Neuronal stem cell (in vitro differentiated cells): ENCODE data around the gene BMP8B.

ENCODE experiments used
- DNase-seq: peaks from one replicate; pipeline ENCODE4 v3.0.0-alpha.2; 2013; ENCODE audit warnings: low spot score
- H2AFZ ChIP-seq: one replicate; pipeline ENCODE4 v1.6.1; 2013; ENCODE audit warnings: mild to moderate bottlenecking, low read length, inconsistent platforms
- H2AK5ac ChIP-seq: 2 replicates; pipeline ENCODE4 v1.6.1; 2013; ENCODE audit warnings: low read depth, mild to moderate bottlenecking, inconsistent platforms, low read length, moderate library complexity, mixed read lengths
- H2BK120ac ChIP-seq: 2 replicates; pipeline ENCODE4 v1.6.1; 2013; ENCODE audit warnings: low read depth, mild to moderate bottlenecking, inconsistent platforms, low read length, moderate library complexity, mixed read lengths
- H2BK12ac ChIP-seq: one replicate; pipeline ENCODE4 v1.6.1; 2013; ENCODE audit warnings: low read length, inconsistent platforms
- H2BK15ac ChIP-seq: 2 replicates; pipeline ENCODE4 v1.6.1; 2013; ENCODE audit warnings: mild to moderate bottlenecking, low read length, inconsistent platforms, mixed read lengths
- H2BK5ac ChIP-seq: one replicate; pipeline ENCODE4 v1.6.1; 2013; ENCODE audit warnings: inconsistent platforms, mild to moderate bottlenecking, low read length, moderate library complexity
- H3K14ac ChIP-seq: one replicate; pipeline ENCODE4 v1.6.1; 2013; ENCODE audit warnings: low read length, inconsistent platforms
- H3K18ac ChIP-seq: 2 replicates; pipeline ENCODE4 v1.6.1; 2013; ENCODE audit warnings: low read length, inconsistent platforms
- H3K23ac ChIP-seq: 2 replicates; pipeline ENCODE4 v1.6.1; 2013; ENCODE audit warnings: low read depth, mild to moderate bottlenecking, mixed read lengths, low read length, inconsistent platforms; ENCODE audit not compliant: poor library complexity
- H3K27ac ChIP-seq: replicated peaks from 3 replicates; pipeline ENCODE4 v1.5.1; 2013; ENCODE audit warnings: low read length, inconsistent platforms
- H3K27me3 ChIP-seq, 3 experiments: 2 replicates each; pipeline ENCODE4 v1.6.1; 2013; ENCODE audit warnings: low read length in 3 of 3, mild to moderate bottlenecking in 2 of 3, inconsistent platforms in 1 of 3, low read depth in 1 of 3, mixed read lengths in 1 of 3, moderate library complexity in 1 of 3; ENCODE audit not compliant: control insufficient read depth in 3 of 3, insufficient read depth in 3 of 3
- H3K36me3 ChIP-seq, 2 donors: replicated peaks in 1 of 2; 2 replicates each; pipeline ENCODE4 v1.6.1; 2013; ENCODE audit warnings: low read length in 2 of 2; ENCODE audit not compliant: control insufficient read depth in 2 of 2, insufficient read depth in 2 of 2
- H3K4ac ChIP-seq: 2 replicates; pipeline ENCODE4 v1.6.1; 2013; ENCODE audit warnings: inconsistent platforms, mild to moderate bottlenecking, low read length, moderate library complexity
- H3K4me1 ChIP-seq, 2 donors: 1 replicate in 1 of 2; 2 replicates in 1 of 2; pipeline ENCODE4 v1.6.1; 2013; ENCODE audit warnings: low read length in 2 of 2, low read depth in 1 of 2; ENCODE audit not compliant: control insufficient read depth in 2 of 2, insufficient read depth in 1 of 2
- H3K4me2 ChIP-seq: one replicate; pipeline ENCODE4 v1.6.1; 2013; ENCODE audit warnings: mild to moderate bottlenecking, low read length, inconsistent platforms; ENCODE audit not compliant: insufficient read depth, poor library complexity, severe bottlenecking
- H3K4me3 ChIP-seq, 2 donors: 2 replicates each; pipeline ENCODE4 v1.5.1; 2013; ENCODE audit warnings: low read length in 2 of 2, mild to moderate bottlenecking in 2 of 2, inconsistent platforms in 1 of 2, moderate library complexity in 1 of 2
- H3K79me1 ChIP-seq: one replicate; pipeline ENCODE4 v1.6.1; 2013; ENCODE audit warnings: low read depth, mild to moderate bottlenecking, inconsistent platforms, low read length, moderate library complexity
- H3K9ac ChIP-seq: one replicate; pipeline ENCODE4 v1.6.1; 2013; ENCODE audit warnings: mild to moderate bottlenecking, low read depth, low read length, inconsistent platforms; ENCODE audit not compliant: poor library complexity
- H3K9me3 ChIP-seq, 2 donors: replicated peaks in 1 of 2; 2 replicates each; pipeline versions ENCODE3 to v1.6.1; 2013; ENCODE audit warnings: low read length in 2 of 2, mild to moderate bottlenecking in 2 of 2, inconsistent platforms in 1 of 2, low read depth in 1 of 2, mixed read lengths in 1 of 2, moderate library complexity in 1 of 2; ENCODE audit not compliant: control insufficient read depth in 2 of 2, insufficient read depth in 1 of 2
- H4K8ac ChIP-seq: one replicate; pipeline ENCODE4 v1.6.1; 2013; ENCODE audit warnings: low read depth, mild to moderate bottlenecking, inconsistent platforms, low read length, moderate library complexity
- H4K91ac ChIP-seq: one replicate; pipeline ENCODE4 v1.6.1; 2013; ENCODE audit warnings: low read length, low read depth, mild to moderate bottlenecking, inconsistent platforms; ENCODE audit not compliant: poor library complexity
- WGBS, 2 donors: extraction: QIAGEN DNeasy Blood & Tissue Kit; methylation state at CpG; one replicate each; pipeline ENCODE4 v1.1.7; 2013; ENCODE audit warnings: missing lambda C conversion rate in 2 of 2, mixed read lengths in 1 of 2; ENCODE audit not compliant: insufficient read length in 2 of 2, insufficient replicate concordance in 1 of 2; ENCODE audit errors: extremely low coverage in 2 of 2; 5-methylcytosine and 5-hydroxymethylcytosine counted together

BMP8B gene

GRCh38 chr1:39720094-39720999, 68.3 kb downstream of the BMP8B start:
- Histone ChIP-seq H4K91ac (no peak overlapping the region), H3K4me1 (peaks cover 0 to 2% of the 10 kb centered on the region in 2 donors), H4K8ac (no peak overlapping the region), H2BK12ac (no peak overlapping the region), H3K9me3 (no peaks in the 10 kb centered on the region), H3K4ac (no peak overlapping the region), H3K23ac (no peak overlapping the region), H3K9ac (no peak overlapping the region), H2BK5ac (no peak overlapping the region), H3K4me3 (no peak overlapping the region), H3K36me3 (no peaks in the 10 kb centered on the region), H3K79me1 (no peaks in the 10 kb centered on the region), H3K18ac (no peak overlapping the region), H2AK5ac (no peak overlapping the region), H2AFZ (no peak overlapping the region), H3K4me2 (no peak overlapping the region), H3K27me3 (peaks cover 4 to 60% (median 23%) of the 10 kb centered on the region in 3 experiments), H2BK120ac (no peak overlapping the region), H2BK15ac (no peak overlapping the region), H3K27ac (no peak overlapping the region), H3K14ac (no peak overlapping the region)
- DNase-seq = no peak
- WGBS, 2 donors = no CpG with 5 or more reads among the region's 7 CpGs

- DNase-seq = no peak
- H3K4me1 ChIP-seq = peaks cover 0 to 2% of the 10 kb centered on the region in 2 donors
- H3K23ac ChIP-seq = no peak overlapping the region
- H3K4me2 ChIP-seq = no peak overlapping the region
- no peak overlapping the region for H3K9ac ChIP-seq
- H3K27ac ChIP-seq = no peak overlapping the region
- H3K9me3 ChIP-seq = no peaks in the 10 kb centered on the region
- no peak overlapping the region for H3K4me3 ChIP-seq
- H3K14ac ChIP-seq = no peak overlapping the region
- no peak overlapping the region for H4K91ac ChIP-seq
- H3K36me3 ChIP-seq = no peaks in the 10 kb centered on the region
- no peak overlapping the region for H3K18ac ChIP-seq
- H4K8ac ChIP-seq = no peak overlapping the region
- H2AFZ ChIP-seq = no peak overlapping the region
- no peak overlapping the region for H2BK12ac ChIP-seq
- no peak overlapping the region for H3K4ac ChIP-seq
- no peak overlapping the region for H2BK120ac ChIP-seq
- no peaks in the 10 kb centered on the region for H3K79me1 ChIP-seq
- H2BK5ac ChIP-seq = no peak overlapping the region
- no peak overlapping the region for H2AK5ac ChIP-seq
- no CpG with 5 or more reads among the region's 6 CpGs for WGBS, 2 donors
- no peak overlapping the region for H2BK15ac ChIP-seq
- peaks cover 4 to 47% (median 27%) of the 10 kb centered on the region in 3 experiments for H3K27me3 ChIP-seq
Observed at GRCh38 chr1:39717809-39718208, 70.9 kb downstream of the BMP8B start.

GRCh38 chr1:39713557-39713956, 75.1 kb downstream of the BMP8B start:
- no peak overlapping the region for H3K4me2 ChIP-seq
- no peaks in the 10 kb centered on the region for H3K9me3 ChIP-seq
- H2BK12ac ChIP-seq = no peak overlapping the region
- H3K14ac ChIP-seq = no peak overlapping the region
- H3K27ac ChIP-seq = no peak overlapping the region
- H2BK5ac ChIP-seq = no peak overlapping the region
- no peak overlapping the region for H3K4ac ChIP-seq
- H3K23ac ChIP-seq = no peak overlapping the region
- no peak overlapping the region for H2AK5ac ChIP-seq
- WGBS, 2 donors = no CpG with 5 or more reads among the region's 5 CpGs
- H2AFZ ChIP-seq = no peak overlapping the region
- DNase-seq = no peak
- H3K4me3 ChIP-seq = no peak overlapping the region
- H3K36me3 ChIP-seq = no peaks in the 10 kb centered on the region
- no peak overlapping the region for H2BK15ac ChIP-seq
- H2BK120ac ChIP-seq = no peak overlapping the region
- no peak overlapping the region for H4K8ac ChIP-seq
- no peak overlapping the region for H3K18ac ChIP-seq
- peaks cover 7 to 8% of the 10 kb centered on the region in 2 donors for H3K4me1 ChIP-seq
- no peak overlapping the region for H3K9ac ChIP-seq
- H3K27me3 ChIP-seq = peaks cover 2 to 42% (median 23%) of the 10 kb centered on the region in 3 experiments
- no peak overlapping the region for H4K91ac ChIP-seq
- H3K79me1 ChIP-seq = no peaks in the 10 kb centered on the region

- Histone ChIP-seq H3K14ac (no peak overlapping the region), H3K79me1 (no peaks in the 10 kb centered on the region), H3K36me3 (no peaks in the 10 kb centered on the region), H3K9ac (no peak overlapping the region), H2BK15ac (no peak overlapping the region), H2BK120ac (no peak overlapping the region), H2AK5ac (no peak overlapping the region), H4K91ac (no peak overlapping the region), H4K8ac (no peak overlapping the region), H2BK12ac (no peak overlapping the region), H2AFZ (peak overlapping the region; percentile 54), H3K18ac (no peak overlapping the region), H3K23ac (no peak overlapping the region), H3K4me2 (no peak overlapping the region), H3K27ac (no peak overlapping the region), H3K4ac (no peak overlapping the region), H2BK5ac (no peak overlapping the region), H3K27me3 (peaks cover 0 to 39% (median 14%) of the 10 kb centered on the region in 3 experiments), H3K4me1 (peaks cover 7 to 8% of the 10 kb centered on the region in 2 donors), H3K9me3 (no peaks in the 10 kb centered on the region), H3K4me3 (no peak overlapping the region)
- DNase-seq = no peak
- no CpG with 5 or more reads among the region's 6 CpGs for WGBS, 2 donors
Observed at GRCh38 chr1:39711966-39712340, 76.7 kb downstream of the BMP8B start.
